GM19467 (cell line): ENCODE measurements around the gene SLC37A1.

Source experiments
- ATAC-seq: cut with Tn5 transposase; IDR thresholded peaks from one replicate; pipeline ENCODE4 v1.9.1; 2021; ENCODE audit warnings: mild to moderate bottlenecking, moderate library complexity; ENCODE audit not compliant: unreplicated experiment

Gene SLC37A1

GRCh38 chr21:42590431-42591131 lies 76.9 kb downstream of the SLC37A1 start:
- ATAC-seq = no peak

GRCh38 chr21:42591170-42591869 lies 77.7 kb downstream of the SLC37A1 start:
- no peak for ATAC-seq

- ATAC-seq = no peak
These were observed 78.6 kb downstream of the SLC37A1 start for GRCh38 chr21:42592156-42592820.

DNA sequence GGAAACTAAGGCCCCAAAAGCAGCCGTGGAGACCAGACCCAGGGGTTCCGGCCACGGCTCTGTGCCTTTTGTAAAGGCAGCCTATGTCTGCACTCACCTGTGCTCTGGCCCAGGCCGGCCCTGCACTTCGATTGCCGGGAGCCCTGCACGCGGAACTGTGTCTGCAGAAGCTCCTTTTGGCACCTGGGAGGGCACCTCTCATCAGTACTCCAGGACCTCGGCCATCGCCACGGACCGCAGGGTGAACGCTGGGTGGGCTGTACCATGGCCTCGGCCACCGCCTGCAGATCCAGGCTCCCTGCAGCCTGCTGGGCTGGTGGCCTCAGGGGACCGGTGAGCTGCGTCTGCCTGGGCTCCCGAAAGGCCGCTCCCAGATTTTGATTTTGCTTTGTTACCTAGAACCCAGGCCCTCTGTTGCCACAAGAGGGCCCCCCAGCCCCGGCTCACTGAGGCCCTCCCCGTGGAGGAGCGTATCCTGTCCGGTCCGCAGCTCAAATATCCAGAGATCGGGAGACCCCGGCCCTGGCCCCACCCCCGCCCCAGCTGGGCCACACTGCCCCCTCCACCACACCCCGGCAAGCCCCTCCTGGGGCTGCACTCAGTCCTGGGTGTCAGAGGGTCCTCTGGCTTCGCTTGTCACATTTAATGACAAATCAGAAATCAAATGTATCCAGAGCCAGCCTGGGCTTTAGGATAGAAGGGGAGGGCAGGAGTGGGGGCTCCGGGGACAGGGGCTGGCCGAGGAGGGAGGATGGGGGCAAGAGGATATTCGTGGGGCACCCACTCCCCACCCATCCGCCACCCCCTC lies 79.6 kb downstream of the SLC37A1 start:
- no peak for ATAC-seq

DNA sequence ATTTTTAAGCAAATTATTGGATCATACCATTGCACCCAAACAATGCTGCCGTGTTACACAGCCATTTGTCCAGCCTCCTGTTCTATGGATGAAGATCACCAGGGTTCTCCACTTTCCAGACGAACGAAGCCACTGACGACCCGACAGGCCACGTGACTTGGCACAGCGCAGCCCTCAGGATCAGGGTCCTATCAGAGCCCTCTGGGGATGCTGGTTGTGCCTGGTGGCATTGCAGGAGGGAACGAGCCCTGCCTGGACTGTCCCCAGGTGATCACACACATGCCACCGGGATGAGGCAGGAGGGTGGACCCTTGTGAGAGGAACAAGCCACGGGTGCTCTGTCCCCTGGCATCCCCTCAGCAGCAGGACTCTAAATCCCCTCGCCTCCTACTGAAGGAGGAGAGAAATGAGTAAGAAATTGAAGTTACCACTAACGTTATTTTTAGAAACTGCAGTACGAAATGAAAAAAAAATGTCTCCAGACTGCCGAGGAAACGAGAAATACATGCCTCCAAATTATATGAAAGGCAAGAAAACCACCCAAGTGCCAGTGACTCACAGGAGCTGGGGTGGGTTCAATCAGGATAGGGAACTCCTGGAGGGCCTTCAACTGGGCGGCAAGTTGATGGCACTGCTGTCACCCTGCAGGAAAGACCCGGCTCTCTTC lies 81.1 kb downstream of the SLC37A1 start:
- no peak for ATAC-seq

DNA sequence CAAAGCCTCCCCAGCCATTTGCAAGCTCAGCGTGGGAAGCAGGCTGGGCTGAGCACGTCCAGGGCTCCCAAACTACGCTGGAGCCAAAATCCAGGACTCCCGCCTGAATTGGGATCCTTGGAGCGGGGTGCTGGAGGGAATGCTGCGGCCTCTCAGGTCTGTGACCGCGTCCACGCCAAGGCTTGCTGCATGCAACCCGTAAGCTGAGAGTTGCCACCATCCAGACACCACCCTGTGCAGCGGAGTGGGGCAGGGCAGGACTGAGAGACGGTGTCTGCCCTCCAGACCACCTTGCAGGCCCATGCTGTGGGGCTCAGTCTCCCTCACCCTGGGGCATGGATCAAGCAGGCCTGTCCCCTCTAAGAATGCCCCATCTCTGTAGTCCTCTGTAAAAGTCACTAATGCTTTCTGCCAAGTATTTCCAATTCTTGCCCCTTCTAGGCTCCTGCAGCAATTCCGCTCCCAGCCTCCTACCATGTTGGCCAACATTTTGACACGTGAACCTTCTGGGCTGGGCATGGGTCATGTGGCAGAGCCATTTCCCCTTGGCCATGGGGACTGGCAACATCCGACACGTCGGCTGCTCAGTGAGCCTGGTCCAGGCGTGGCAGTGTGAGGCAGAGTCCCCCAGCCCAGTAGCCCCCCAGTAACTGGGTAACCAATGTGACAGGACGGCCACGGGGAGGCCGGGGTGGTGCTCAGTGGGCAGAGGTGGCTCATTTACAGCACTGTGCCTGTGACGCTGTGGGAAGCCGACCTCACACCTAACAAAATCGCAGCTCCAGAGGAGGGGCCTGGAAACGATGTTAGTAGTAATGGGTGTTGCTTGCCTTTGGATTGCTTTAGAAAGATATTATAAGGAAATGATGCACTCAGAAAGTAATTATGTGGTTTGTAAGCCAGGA lies 81.9 kb downstream of the SLC37A1 start:
- no peak for ATAC-seq

DNA sequence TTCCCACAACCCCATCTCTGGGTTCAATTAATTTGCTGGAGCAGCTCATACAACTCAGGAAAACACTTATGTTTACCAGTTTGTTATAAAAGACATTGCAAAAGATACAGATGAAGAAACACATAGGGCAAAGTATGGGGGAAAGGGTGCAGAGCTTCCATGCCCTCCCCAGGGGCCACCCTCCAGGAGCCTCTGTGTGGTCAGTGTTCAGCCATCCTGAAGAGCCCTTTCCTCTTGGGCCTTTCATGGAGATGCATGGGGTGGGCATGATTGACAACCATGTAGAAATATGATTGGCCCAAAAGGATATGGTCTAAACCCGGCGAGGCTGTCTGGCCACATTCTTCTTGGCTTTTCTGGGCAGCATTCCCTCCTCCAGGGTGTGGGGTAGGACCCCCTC lies 83.0 kb downstream of the SLC37A1 start:
- no peak for ATAC-seq

DNA sequence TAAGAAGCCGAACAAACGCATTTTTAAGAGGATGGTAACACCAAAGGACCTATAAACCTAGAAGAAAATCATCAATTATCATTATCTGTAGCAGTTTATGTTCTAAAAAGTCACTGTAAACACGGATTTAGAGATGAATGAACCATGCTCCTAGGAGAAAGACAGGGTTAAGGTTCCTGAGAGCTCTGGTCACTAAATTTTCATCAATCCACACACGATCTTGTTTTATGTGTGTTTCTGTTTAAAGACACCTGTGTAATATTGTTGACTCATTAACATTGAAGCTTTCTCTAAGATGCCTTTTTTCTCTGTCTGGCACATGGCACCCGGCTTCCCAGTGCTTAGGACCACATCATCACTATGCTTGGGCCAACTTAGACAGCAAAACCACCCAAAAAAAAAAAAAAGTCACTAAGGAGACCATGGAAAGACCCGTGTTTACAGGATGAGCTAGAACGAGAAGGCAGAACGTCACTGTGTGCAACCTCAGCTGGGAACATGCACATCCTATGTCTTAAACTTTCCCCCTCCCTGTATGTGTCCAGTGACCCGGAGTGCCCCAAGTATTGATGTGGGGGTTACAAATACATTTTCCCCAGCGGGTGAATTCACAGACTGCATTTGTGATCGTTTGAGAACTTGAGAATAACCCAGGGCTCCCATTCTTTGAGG lies 84.0 kb downstream of the SLC37A1 start:
- no peak for ATAC-seq

DNA sequence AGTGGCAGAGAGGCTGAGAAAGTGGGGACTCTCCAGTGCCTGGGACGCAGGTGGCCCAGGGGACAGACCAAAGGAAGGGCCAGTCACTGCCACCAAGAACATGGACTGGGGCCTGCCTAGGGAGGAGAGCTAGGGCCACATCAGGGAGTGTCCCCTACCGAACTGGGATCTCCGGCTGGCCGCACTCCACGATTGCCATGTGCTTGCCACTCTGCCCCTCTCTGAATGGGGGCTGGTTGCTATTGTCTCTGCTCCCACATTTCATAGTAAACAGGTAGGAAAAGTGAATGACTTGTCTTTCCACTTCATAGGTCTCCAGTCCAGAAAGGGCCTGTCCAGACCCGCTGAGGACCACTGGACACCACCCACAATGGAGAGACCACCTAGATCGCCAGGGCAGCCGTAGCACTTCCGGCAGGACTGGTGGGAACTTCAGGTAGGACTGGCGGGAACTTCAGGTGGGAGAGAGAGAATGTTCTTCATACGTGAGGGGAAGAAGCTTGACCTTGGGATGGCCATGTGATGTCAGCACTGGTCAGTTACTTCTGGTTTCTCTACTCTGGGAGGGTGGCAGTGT lies 84.6 kb downstream of the SLC37A1 start:
- no peak for ATAC-seq

DNA sequence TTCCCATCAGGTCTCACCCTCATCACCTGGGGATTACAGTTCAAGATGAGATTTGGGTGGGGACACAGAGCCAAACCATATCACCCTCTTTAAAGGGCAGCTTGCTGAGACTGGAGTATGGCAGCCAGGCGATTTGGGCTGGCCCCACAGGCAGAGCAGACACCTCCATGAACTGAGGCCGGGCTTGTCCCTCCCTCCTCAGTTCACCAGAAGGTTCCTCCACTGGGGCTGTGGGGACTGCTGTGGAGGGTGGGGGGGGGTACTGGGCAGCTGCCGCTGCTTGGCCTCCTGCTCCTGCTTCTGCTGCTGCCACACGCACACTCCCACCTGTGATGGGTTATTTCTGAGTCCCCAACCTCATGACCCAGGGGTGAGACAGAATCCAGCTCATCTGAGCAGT lies 85.8 kb downstream of the SLC37A1 start:
- no peak for ATAC-seq

DNA sequence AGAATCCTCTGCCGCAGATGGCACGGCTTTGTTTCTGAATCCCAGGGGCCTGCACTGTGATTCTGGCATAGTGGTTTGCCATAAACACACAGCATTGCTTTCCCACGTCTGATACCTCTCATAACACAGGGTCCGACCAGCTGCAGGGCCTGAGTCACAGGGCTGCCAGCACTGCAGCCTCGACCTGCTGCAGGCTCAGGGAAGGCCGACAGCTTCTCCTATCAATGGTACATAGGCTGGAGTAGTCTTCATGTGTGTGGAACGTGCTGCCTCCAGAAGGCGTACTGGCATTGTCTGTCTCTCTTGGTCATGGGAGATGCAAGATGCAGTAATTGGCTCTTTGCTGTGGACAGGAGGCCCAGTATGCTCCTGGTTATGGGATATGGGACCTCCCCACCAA lies 86.3 kb downstream of the SLC37A1 start:
- ATAC-seq = no peak

- no peak for ATAC-seq
These were observed 88.0 kb downstream of the SLC37A1 start for GRCh38 chr21:42601656-42602055.

DNA sequence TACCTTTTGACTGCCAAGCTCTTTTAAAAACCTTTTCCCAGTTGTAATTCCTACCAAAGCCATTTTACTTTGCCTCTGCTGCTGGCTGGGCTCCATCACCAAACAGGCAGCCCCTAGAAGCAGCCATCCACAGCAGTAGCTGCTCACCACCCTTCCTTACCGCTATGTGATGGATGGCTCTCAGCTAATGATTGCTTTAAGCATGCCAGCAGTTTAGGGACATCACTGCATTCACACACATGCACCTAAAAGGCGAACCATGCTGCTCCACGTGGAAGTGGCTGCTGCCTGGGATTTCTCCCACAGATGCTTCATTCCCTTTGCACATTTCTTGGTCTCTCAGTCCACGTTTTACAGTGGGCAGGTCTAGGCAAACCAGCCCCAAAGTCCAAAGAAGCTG lies 93.5 kb downstream of the SLC37A1 start:
- ATAC-seq = no peak

DNA sequence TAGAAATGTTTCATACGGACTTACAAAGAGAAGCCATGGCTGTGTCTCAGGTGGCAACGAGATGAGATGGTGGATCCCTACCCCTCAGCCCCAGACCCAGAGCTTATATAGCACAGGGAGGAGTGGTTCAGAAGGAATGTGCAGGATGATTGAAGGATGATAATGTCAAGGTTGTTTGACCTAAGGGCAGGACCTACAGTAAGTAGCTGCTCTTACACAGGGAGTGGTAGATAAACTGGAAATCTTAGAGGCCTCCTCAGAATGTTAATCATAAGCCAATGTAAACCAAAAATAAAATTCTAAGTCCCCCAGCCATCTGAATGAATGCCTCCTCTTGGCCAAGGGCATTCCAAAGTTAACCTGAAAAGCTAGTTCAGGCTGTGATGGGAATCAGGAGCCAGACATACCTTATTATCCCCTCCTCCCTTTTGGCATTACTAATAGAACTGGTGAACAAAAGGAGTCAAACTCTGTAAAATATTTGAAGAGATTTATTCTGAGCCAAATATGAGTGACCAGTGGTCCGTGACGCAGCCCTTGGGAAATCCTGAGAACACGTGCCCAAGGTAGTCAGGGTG lies 94.0 kb downstream of the SLC37A1 start:
- no peak for ATAC-seq

DNA sequence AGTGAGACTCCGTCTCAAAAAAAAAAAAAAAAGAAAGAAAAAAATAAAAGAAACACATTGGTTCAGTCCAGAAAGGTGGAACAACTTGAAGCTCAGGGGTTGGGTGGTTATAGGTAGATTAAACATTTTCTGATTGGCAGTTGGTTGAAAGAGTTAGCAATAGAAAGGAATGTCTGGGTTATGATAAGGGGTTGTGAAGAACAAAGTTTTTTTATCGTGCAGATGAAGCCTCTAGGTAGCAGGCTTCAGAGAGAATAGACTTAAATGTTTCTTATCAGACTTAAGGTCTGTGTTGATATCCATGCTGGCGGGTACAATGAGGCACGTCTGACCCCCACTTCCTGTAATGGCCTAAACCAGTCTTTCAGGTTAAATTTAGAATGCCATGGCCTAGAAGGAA lies 94.8 kb downstream of the SLC37A1 start:
- ATAC-seq = no peak

DNA sequence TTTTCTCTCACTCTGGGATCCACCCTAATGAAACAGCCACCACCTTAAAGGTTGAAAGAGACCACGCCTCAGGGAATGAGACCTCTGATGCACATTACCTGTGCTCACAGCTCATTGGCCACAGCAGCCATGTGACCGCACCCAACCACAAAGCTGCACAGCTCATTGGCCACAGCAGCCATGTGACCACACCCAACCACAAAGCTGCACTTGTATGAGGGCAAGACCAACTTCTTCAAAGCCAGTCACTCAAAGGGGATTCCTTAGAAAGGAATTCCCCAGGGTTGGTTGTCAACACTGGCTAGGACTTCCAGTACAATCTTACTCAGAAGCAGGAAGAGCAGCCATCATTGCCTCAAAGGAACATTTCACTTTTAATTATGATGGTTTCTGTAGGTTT lies 96.2 kb downstream of the SLC37A1 start:
- no peak for ATAC-seq

GRCh38 chr21:42611852-42612251 lies 98.2 kb downstream of the SLC37A1 start:
- no peak for ATAC-seq

- ATAC-seq = no peak
These were observed 98.7 kb downstream of the SLC37A1 start for GRCh38 chr21:42612390-42612789.

GRCh38 chr21:42613756-42614155 lies 100.1 kb downstream of the SLC37A1 start:
- ATAC-seq = no peak
